Measurements from ENCODE around the gene PDGFD. TPM values are rescaled to one million over a fixed set of nuclear protein-coding genes. Genes with fewer than 3 reads are reported as not detected.

PDGFD gene
- total and polyA plus RNA-seq, 2 donors (not counting 3 experiments of a cell fraction or from before 2014, with no cell fraction given): 6.3 to 13.1 TPM

GRCh38 chr11:104205838-104206237 lies 41.9 kb upstream of the PDGFD start:
- intact Hi-C loops (cut with micrococcal nuclease) (no loop called here), dilution Hi-C loops (cut with MboI; ENCODE audit: extremely low pct_ligation_motif_present, low sequenced_read_pairs) (no loop called here)
- TF ChIP-seq EZH2 (IDR thresholded peaks at IDR 0.05; ENCODE audit: borderline replicate concordance, low read depth, low read length, severe bottlenecking): no peak
- TF ChIP-seq POLR2A (IDR thresholded peaks at IDR 0.05; ENCODE audit: low read depth, low read length): no peak
- TF ChIP-seq MAX (IDR thresholded peaks at IDR 0.05; ENCODE audit: insufficient read depth, insufficient read length): no peak
- TF ChIP-seq JUN (IDR thresholded peaks at IDR 0.05; ENCODE audit: borderline replicate concordance, insufficient read depth, insufficient read length, low read depth): no peak
- TF ChIP-seq MYC (IDR thresholded peaks at IDR 0.05; ENCODE audit: low read depth, low read length): no peak
- TF ChIP-seq CTCF (IDR thresholded peaks at IDR 0.05; ENCODE audit: extremely low read depth in 1 of 2, insufficient read depth in 1 of 2, low read depth in 1 of 2, low read length in 2 of 2): no peak
- TF ChIP-seq POLR2AphosphoS5 (IDR thresholded peaks at IDR 0.05; ENCODE audit: insufficient read depth, low read depth, low read length): no peak
- no peak for TF ChIP-seq GATA2 (IDR thresholded peaks at IDR 0.05; ENCODE audit: insufficient read depth, insufficient read length, low read depth, low read length)
- no peak for TF ChIP-seq FOS (IDR thresholded peaks at IDR 0.05; ENCODE audit: borderline replicate concordance, insufficient read depth, low read length)
- Histone ChIP-seq H4K20me1 (replicated peaks; ENCODE audit: control insufficient read depth, extremely low read depth, insufficient read depth, low read length) (no peaks in the 10 kb centered on the region), H3K4me3 (replicated peaks in 1 of 3; ENCODE audit: insufficient read depth in 1 of 3, low read depth in 1 of 3, low read length in 3 of 3) (no peak overlapping the region), H3K4me2 (ENCODE audit: insufficient read depth, low read length) (no peak overlapping the region), H3K36me3 (ENCODE audit: control insufficient read depth in 2 of 2, extremely low read depth in 1 of 2, insufficient read depth in 2 of 2, low read length in 2 of 2) (no peaks in the 10 kb centered on the region), H3K9ac (replicated peaks; ENCODE audit: extremely low read depth, insufficient read depth, low read length) (no peak overlapping the region), H3K9me1 (replicated peaks; ENCODE audit: control insufficient read depth, extremely low read depth, insufficient read depth, low read length) (no peaks in the 10 kb centered on the region), H3K27me3 (ENCODE audit: control insufficient read depth in 2 of 2, insufficient read depth in 2 of 2, low read length in 2 of 2) (peaks cover 0 to 3% of the 10 kb centered on the region in 2 experiments), H2AFZ (ENCODE audit: low read depth, low read length) (no peak overlapping the region), H3K9me3 (replicated peaks; ENCODE audit: control insufficient read depth, insufficient read depth, low read length) (no peaks in the 10 kb centered on the region), H3K27ac (ENCODE audit: insufficient read depth, low read depth, low read length) (no peak overlapping the region), H3K4me1 (ENCODE audit: control insufficient read depth, extremely low read depth, insufficient read depth, low read length) (no peaks in the 10 kb centered on the region), H3K79me2 (ENCODE audit: control insufficient read depth, insufficient read depth, low read length) (no peaks in the 10 kb centered on the region)
- ChIA-PET CTCF (interaction anchor here (1.7 kb wide), 1 partner anchor 20 kb away, joined by 4 read pairs; no protein-coding TSS in a partner anchor), POLR2A (no interaction called here)
- FAIRE-seq (no peak), DNase-seq (ENCODE audit: low read depth, low spot score) (no peak)
- BruUV-seq (replicated peaks): no TSS peak

All from endothelial cell of umbilical vein (primary cell).